HepG2 (cell line): ENCODE measurements around the gene TIAM2. TPM values are rescaled to one million over a fixed set of nuclear protein-coding genes. Genes with fewer than 3 reads are reported as not detected.

ENCODE experiments used
- ASH2L ChIP-seq: fragments of 300-600, 200-600 bp; sonication (generic); IDR thresholded peaks from 2 replicates; pipeline ENCODE4 v1.7.0; 2017; ENCODE audit warnings: low read depth, mild to moderate bottlenecking, moderate library complexity, mixed read lengths, low read length; ENCODE audit not compliant: insufficient read length
- DMAP1 ChIP-seq: IDR thresholded peaks from 2 replicates; pipeline ENCODE4 v1.6.1; 2016
- HNF1A ChIP-seq, 2 experiments: sonication (generic) in 1 of 2; formaldehyde crosslinking in 1 of 2; IDR thresholded peaks; 2 replicates each; pipeline versions ENCODE4 v1.4.0 to v1.6.1; 2016 to 2020; ENCODE audit warnings: borderline replicate concordance in 1 of 2, low read depth in 1 of 2, mild to moderate bottlenecking in 1 of 2, missing genetic modification reagents in 1 of 2
- PBX3 ChIP-seq: sonication (generic); formaldehyde crosslinking; IDR thresholded peaks from 2 replicates; pipeline ENCODE4 v1.8.1; 2023; ENCODE audit warnings: missing genetic modification reagents, inconsistent platforms, borderline replicate concordance
- TAF15 ChIP-seq: fragments of 200-400 bp; formaldehyde crosslinking; IDR thresholded peaks from one replicate; pipeline ENCODE4 v1.6.1; 2018; ENCODE audit warnings: mild to moderate bottlenecking, low read depth, low read length; ENCODE audit not compliant: poor library complexity, severe bottlenecking
- ZKSCAN5 ChIP-seq: sonication (generic); formaldehyde crosslinking; IDR thresholded peaks from 2 replicates; pipeline ENCODE4 v1.5.1; 2020; ENCODE audit warnings: mild to moderate bottlenecking, missing genetic modification reagents
- ZNF180 ChIP-seq: sonication (generic); formaldehyde crosslinking; IDR thresholded peaks from 2 replicates; pipeline ENCODE4 v1.4.0; 2020; ENCODE audit warnings: low read depth, missing genetic modification reagents, borderline replicate concordance
- ZNF407 ChIP-seq: sonication (generic); formaldehyde crosslinking; IDR thresholded peaks from one replicate; pipeline ENCODE4 v1.5.1; 2020; ENCODE audit warnings: mild to moderate bottlenecking, missing genetic modification reagents; ENCODE audit errors: not compliant biosample characterization
- ZNF562 ChIP-seq: sonication (generic); formaldehyde crosslinking; IDR thresholded peaks from 2 replicates; pipeline ENCODE4 v1.8.0; 2022; ENCODE audit warnings: missing genetic modification reagents, borderline replicate concordance
- ZNF780A ChIP-seq: sonication (generic); formaldehyde crosslinking; IDR thresholded peaks from 2 replicates; pipeline ENCODE4 v1.8.0; 2022; ENCODE audit warnings: mild to moderate bottlenecking, missing genetic modification reagents, moderate library complexity
- polyA plus RNA-seq, 8 experiments: library from polyadenylated mRNA; depleted of rRNA in 3 of 8; stranded (reverse) in 7 of 8; unstranded in 1 of 8; fragments of >200 nt; fragmentation: Illumina TruSeq in 4 of 8; extraction: Trizol in 4 of 8; gene quantifications; 2 replicates each; pipeline versions ENCODE4 v1.2.1 to v1.2.3, GENCODE V29; 2011 to 2016; ENCODE audit warnings: low read depth in 4 of 8, missing spikeins in 1 of 8, mixed read lengths in 1 of 8; ENCODE audit not compliant: insufficient read depth in 1 of 8
- total RNA-seq, 5 experiments: library from RNA; depleted of rRNA; stranded (reverse); fragments of >200 nt; fragmentation: Illumina TruSeq; extraction: Trizol; gene quantifications; 2 replicates each; pipeline ENCODE4 v1.2.3, GENCODE V29; 2016; ENCODE audit warnings: low read depth in 1 of 5

Gene TIAM2
- total and polyA plus RNA-seq, 2 of the 13 experiments (the other 11 are each of a cell fraction or from before 2014, with no cell fraction given): 4.1 to 4.5 TPM

GRCh38 chr6:155110721-155111120 is 115.6 kb downstream of the TIAM2 start (continued):
- TF ChIP-seq ZNF180 (no peak), ASH2L (no peak), ZNF562 (CRISPR knock-in tag) (no peak), PBX3 (CRISPR knock-in tag) (no peak), ZNF780A (CRISPR knock-in tag) (no peak), ZKSCAN5 (CRISPR knock-in tag) (no peak), ZNF407 (CRISPR knock-in tag) (no peak), TAF15 (no peak), DMAP1 (CRISPR knock-in tag) (no peak), HNF1A (IDR thresholded peaks at IDR 0.05; ENCODE audit: low read depth) (no peak), HNF1A (CRISPR knock-in tag; IDR thresholded peaks at IDR 0.05; ENCODE audit: borderline replicate concordance) (no peak)
- TF ChIP-seq, all 625 proteins: peak for 0
